ENCODE results near the gene SVOPL. TPM values are rescaled to one million over a fixed set of nuclear protein-coding genes. Genes with fewer than 3 reads are reported as not detected.

The SVOPL gene
- total RNA-seq, 6 donors from 2014 or later: under 0.01 to 0.63 (median 0.59) TPM; not detected in 3

DNA sequence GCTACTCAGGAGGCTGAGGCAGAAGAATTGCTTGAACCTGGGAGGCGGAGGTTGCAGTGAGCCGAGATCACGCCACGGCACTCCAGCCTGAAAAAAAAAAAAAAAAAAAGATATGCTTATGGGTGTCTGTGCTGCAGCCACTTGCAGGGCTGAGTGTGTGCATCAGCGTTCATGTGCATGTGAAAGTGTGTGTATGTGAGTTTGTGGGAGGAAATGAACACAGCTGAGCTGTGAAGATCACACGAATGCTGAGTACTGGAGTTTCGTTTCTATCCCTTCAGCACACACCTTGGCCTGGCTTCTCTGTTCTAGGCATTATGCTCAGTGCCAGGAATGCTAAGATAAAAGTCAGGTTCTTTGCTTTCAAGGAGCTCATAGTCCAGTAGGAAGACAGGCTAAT lies 12.0 kb upstream of the SVOPL start:
- Histone ChIP-seq H3K4me3 (no peak overlapping the region), H3K9me3 (no peaks in the 10 kb centered on the region), H3K36me3 (no peaks in the 10 kb centered on the region), H3K27me3 (no peaks in the 10 kb centered on the region), H3K4me1 (no peaks in the 10 kb centered on the region), H3K27ac (no peak overlapping the region)
- no peak for TF ChIP-seq EP300 (IDR thresholded peaks at IDR 0.05)
- TF ChIP-seq, protein P1, sequence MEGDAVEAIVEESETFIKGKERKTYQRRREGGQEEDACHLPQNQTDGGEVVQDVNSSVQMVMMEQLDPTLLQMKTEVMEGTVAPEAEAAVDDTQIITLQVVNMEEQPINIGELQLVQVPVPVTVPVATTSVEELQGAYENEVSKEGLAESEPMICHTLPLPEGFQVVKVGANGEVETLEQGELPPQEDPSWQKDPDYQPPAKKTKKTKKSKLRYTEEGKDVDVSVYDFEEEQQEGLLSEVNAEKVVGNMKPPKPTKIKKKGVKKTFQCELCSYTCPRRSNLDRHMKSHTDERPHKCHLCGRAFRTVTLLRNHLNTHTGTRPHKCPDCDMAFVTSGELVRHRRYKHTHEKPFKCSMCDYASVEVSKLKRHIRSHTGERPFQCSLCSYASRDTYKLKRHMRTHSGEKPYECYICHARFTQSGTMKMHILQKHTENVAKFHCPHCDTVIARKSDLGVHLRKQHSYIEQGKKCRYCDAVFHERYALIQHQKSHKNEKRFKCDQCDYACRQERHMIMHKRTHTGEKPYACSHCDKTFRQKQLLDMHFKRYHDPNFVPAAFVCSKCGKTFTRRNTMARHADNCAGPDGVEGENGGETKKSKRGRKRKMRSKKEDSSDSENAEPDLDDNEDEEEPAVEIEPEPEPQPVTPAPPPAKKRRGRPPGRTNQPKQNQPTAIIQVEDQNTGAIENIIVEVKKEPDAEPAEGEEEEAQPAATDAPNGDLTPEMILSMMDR (IDR thresholded peaks at IDR 0.05): no peak
- no peak for TF ChIP-seq POLR2A (IDR thresholded peaks at IDR 0.05)
- no peak for TF ChIP-seq POLR2AphosphoS5 (IDR thresholded peaks at IDR 0.05)
- ATAC-seq (ENCODE audit: low FRiP score in 2 of 2) (no peak), DNase-seq (no peak)
- WGBS, 2 donors: 81 to 85% methylated on average over 7 of the region's 7 CpGs

DNA sequence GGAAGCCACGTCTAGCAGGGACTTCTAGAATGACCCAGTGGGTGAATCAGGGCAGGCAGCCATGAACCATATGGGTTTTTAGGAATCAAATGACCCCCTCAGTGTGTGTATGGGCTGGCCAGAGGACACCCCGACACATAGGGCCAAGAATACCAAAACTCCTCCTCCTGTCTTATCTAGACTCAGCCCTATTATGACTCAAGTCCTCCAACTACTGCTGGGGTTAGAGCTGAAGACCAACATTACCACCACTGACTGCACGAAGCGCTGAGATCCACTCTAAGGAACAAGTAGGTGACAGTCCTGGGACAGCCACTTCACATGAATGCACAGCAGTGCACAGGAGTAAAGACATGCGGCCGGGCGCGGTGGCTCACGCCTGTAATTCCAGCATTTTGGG lies 11.5 kb upstream of the SVOPL start:
- TF ChIP-seq, protein P1 (IDR thresholded peaks at IDR 0.05): no peak
- TF ChIP-seq POLR2AphosphoS5 (IDR thresholded peaks at IDR 0.05): no peak
- TF ChIP-seq EP300 (IDR thresholded peaks at IDR 0.05): no peak
- TF ChIP-seq POLR2A (IDR thresholded peaks at IDR 0.05): no peak
- peak in 1 of 2 donors; percentile 43 for DNase-seq
- H3K27ac ChIP-seq: no peak overlapping the region
- H3K4me3 ChIP-seq: no peak overlapping the region
- ATAC-seq (ENCODE audit: low FRiP score in 2 of 2): no peak
- H3K36me3 ChIP-seq: no peaks in the 10 kb centered on the region
- no peaks in the 10 kb centered on the region for H3K27me3 ChIP-seq
- no peaks in the 10 kb centered on the region for H3K4me1 ChIP-seq
- no peaks in the 10 kb centered on the region for H3K9me3 ChIP-seq
- WGBS, 2 donors: 97 to 99% methylated on average over 9 of the region's 9 CpGs

DNA sequence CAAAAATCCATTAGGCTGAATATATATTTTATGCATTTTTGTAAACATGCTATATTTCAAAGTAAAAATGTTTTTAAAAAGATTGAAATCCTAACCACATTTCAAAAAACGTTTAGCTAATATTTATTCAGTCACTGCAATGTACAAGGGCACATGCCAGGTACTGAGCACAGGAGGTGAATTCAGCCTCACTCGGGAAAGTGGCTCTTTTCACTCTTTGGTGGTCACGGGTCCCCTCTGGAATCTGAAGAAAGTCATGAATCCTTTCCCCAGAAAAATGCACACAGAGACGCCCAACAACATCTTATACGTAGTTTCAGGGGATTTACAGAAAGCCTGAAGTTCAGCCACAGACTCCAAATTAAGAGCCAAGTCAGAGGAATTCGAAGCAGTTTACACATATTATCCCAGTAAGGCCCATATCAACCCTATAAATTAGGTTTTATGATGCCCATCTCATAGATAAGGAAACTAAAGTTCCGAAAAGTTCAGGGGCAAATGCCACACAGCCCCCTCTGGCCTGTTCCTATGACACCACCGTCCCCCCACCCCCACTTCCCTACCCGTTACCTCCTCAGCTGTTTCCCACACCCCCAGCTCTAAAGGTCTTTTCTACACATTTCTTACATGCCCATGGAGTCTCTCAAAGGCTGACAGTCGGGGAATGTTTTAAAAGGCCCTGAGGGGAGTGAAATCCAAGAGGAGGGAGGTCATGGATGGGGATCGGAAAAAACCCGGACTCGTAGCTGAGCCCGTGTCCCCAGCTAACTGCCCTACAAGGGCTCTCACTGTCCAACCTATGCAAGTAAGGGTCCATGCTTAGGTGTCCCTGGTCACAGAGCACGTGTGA lies 9.6 kb upstream of the SVOPL start:
- Histone ChIP-seq H3K4me3 (no peak overlapping the region), H3K9me3 (no peaks in the 10 kb centered on the region), H3K27ac (no peak overlapping the region), H3K36me3 (no peaks in the 10 kb centered on the region), H3K4me1 (no peaks in the 10 kb centered on the region), H3K27me3 (no peaks in the 10 kb centered on the region)
- WGBS, 2 donors: 69 to 75% methylated on average over 15 of the region's 15 CpGs
- ATAC-seq (ENCODE audit: low FRiP score in 2 of 2): no peak
- TF ChIP-seq POLR2A (IDR thresholded peaks at IDR 0.05): no peak
- no peak for TF ChIP-seq EP300 (IDR thresholded peaks at IDR 0.05)
- TF ChIP-seq POLR2AphosphoS5 (IDR thresholded peaks at IDR 0.05): no peak
- TF ChIP-seq, protein P1 (IDR thresholded peaks at IDR 0.05): no peak
- no peak for DNase-seq

DNA sequence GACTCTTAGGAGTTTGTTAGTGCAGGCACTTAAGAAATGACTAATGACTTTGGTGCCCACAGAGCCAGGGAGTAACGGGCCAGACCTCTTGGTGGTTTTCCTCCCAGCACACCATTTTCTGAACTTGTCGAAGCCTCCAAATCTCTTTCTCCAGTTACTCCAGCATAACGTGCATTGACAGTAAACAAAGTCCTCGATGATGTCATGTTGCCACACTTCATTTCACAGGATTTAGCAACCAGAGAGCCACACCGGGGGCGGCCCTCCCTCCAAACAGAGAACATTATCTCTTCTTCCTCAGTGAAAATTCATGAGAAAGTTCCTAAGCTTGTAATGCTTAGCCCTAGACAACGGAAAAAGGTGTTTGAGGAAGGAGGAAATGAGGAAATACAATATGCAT lies 4.0 kb upstream of the SVOPL start:
- no peaks in the 10 kb centered on the region for H3K9me3 ChIP-seq
- no peaks in the 10 kb centered on the region for H3K27me3 ChIP-seq
- no peaks in the 10 kb centered on the region for H3K36me3 ChIP-seq
- no peak overlapping the region for H3K4me3 ChIP-seq
- DNase-seq: no peak
- 39 to 40% methylated on average over 7 of the region's 7 CpGs for WGBS, 2 donors
- no peak for ATAC-seq (ENCODE audit: low FRiP score in 2 of 2)
- no peaks in the 10 kb centered on the region for H3K4me1 ChIP-seq
- TF ChIP-seq POLR2AphosphoS5 (IDR thresholded peaks at IDR 0.05) (no peak), EP300 (IDR thresholded peaks at IDR 0.05) (no peak), POLR2A (IDR thresholded peaks at IDR 0.05) (no peak)
- TF ChIP-seq, protein P1 (IDR thresholded peaks at IDR 0.05): no peak
- H3K27ac ChIP-seq: no peak overlapping the region

GRCh38 chr7:138701537-138701923 lies 368 bp upstream of the SVOPL start:
- Histone ChIP-seq H3K27ac (no peak overlapping the region), H3K4me3 (no peak overlapping the region), H3K27me3 (no peaks in the 10 kb centered on the region), H3K4me1 (no peaks in the 10 kb centered on the region), H3K9me3 (no peaks in the 10 kb centered on the region), H3K36me3 (no peaks in the 10 kb centered on the region)
- no peak for TF ChIP-seq POLR2A (IDR thresholded peaks at IDR 0.05)
- TF ChIP-seq POLR2AphosphoS5 (IDR thresholded peaks at IDR 0.05): no peak
- no peak for TF ChIP-seq EP300 (IDR thresholded peaks at IDR 0.05)
- TF ChIP-seq, protein P1 (IDR thresholded peaks at IDR 0.05): no peak
- ATAC-seq (ENCODE audit: low FRiP score in 2 of 2) (no peak), DNase-seq (no peak)
- 85 to 92% methylated on average over 2 of the region's 2 CpGs for WGBS, 2 donors

Data from upper lobe of left lung (tissue), 6 donors.